Neural progenitor cell (in vitro differentiated cells): ENCODE results near the gene TMEM221.

Experiments
- CTCF ChIP-seq: fragments of 200-600 bp; sonication (generic); IDR thresholded peaks from 2 replicates; pipeline ENCODE4 v1.5.1; 2017; ENCODE audit warnings: antibody characterized with exemption, mild to moderate bottlenecking
- EZH2 ChIP-seq: fragments of 200-600 bp; sonication (generic); IDR thresholded peaks from 2 replicates; pipeline ENCODE4 v1.6.1; 2017; ENCODE audit warnings: antibody characterized with exemption, mild to moderate bottlenecking, moderate library complexity
- EZH2phosphoT487 ChIP-seq: fragments of 200-600 bp; sonication (generic); IDR thresholded peaks from 2 replicates; pipeline ENCODE4 v1.6.1; 2017; ENCODE audit warnings: antibody characterized with exemption

GRCh38 chr19:17406046-17406886 is 42.2 kb downstream of the TMEM221 start:
- TF ChIP-seq CTCF: no peak
- TF ChIP-seq EZH2phosphoT487: no peak
- no peak for TF ChIP-seq EZH2
